Osteocyte (in vitro differentiated cells): Measurements from ENCODE around the gene ALG11. TPM values are rescaled to one million over a fixed set of nuclear protein-coding genes. Genes with fewer than 3 reads are reported as not detected.

ENCODE experiments used
- DNase-seq: peaks from one replicate; pipeline ENCODE4 v3.0.0; 2021; ENCODE audit warnings: mixed read lengths; ENCODE audit not compliant: unreplicated experiment; ENCODE audit errors: extremely low spot score
- H3K27ac Mint-ChIP-seq: one replicate; pipeline ENCODE4 v1.8.0; 2021; ENCODE audit warnings: mild to moderate bottlenecking, mixed read lengths; ENCODE audit not compliant: unreplicated experiment
- H3K27me3 Mint-ChIP-seq: one replicate; pipeline ENCODE4 v1.8.0; 2021; ENCODE audit warnings: mixed read lengths; ENCODE audit not compliant: unreplicated experiment
- H3K36me3 Mint-ChIP-seq: one replicate; pipeline ENCODE4 v1.8.0; 2021; ENCODE audit warnings: mixed read lengths; ENCODE audit not compliant: unreplicated experiment
- H3K4me1 Mint-ChIP-seq: one replicate; pipeline ENCODE4 v1.8.0; 2021; ENCODE audit warnings: mixed read lengths; ENCODE audit not compliant: unreplicated experiment
- H3K4me3 Mint-ChIP-seq: one replicate; pipeline ENCODE4 v1.8.0; 2021; ENCODE audit warnings: mild to moderate bottlenecking, moderate library complexity, mixed read lengths; ENCODE audit not compliant: unreplicated experiment
- H3K9me3 Mint-ChIP-seq: one replicate; pipeline ENCODE4 v1.8.0; 2021; ENCODE audit warnings: mixed read lengths; ENCODE audit not compliant: unreplicated experiment
- CTCF ChIP-seq: fragments of 200-600 bp; sonication (generic); IDR thresholded peaks from 2 replicates; pipeline ENCODE4 v1.5.0; 2021; ENCODE audit warnings: antibody characterized with exemption, mild to moderate bottlenecking, moderate library complexity
- total RNA-seq: library from RNA; stranded (reverse); gene quantifications from 2 replicates; pipeline ENCODE4 v1.2.1, GENCODE V29; 2021

Gene ALG11
- total RNA-seq, 1 donor from 2014 or later = 41.9 TPM

GRCh38 chr13:51998723-51999509 lies 13.3 kb upstream of the ALG11 start:
- no peak for DNase-seq
- Mint-ChIP-seq H3K4me1 (peaks cover 6% of the 10 kb centered on the region), H3K36me3 (no peaks in the 10 kb centered on the region), H3K9me3 (no peaks in the 10 kb centered on the region), H3K4me3 (no peak overlapping the region), H3K27ac (no peak overlapping the region), H3K27me3 (peaks cover 2% of the 10 kb centered on the region)
- TF ChIP-seq CTCF = no peak

- DNase-seq = no peak
- no peak overlapping the region for H3K27ac Mint-ChIP-seq
- TF ChIP-seq CTCF = no peak
- peaks cover 6% of the 10 kb centered on the region for H3K4me1 Mint-ChIP-seq
- H3K27me3 Mint-ChIP-seq = peaks cover under 1% of the 10 kb centered on the region
- no peak overlapping the region for H3K4me3 Mint-ChIP-seq
- no peaks in the 10 kb centered on the region for H3K36me3 Mint-ChIP-seq
- no peaks in the 10 kb centered on the region for H3K9me3 Mint-ChIP-seq
Observed at GRCh38 chr13:51999510-51999911, 12.7 kb upstream of the ALG11 start.

- Mint-ChIP-seq H3K9me3 (no peaks in the 10 kb centered on the region), H3K27me3 (no peaks in the 10 kb centered on the region), H3K4me1 (peaks cover 6% of the 10 kb centered on the region), H3K36me3 (no peaks in the 10 kb centered on the region), H3K4me3 (no peak overlapping the region), H3K27ac (no peak overlapping the region)
- no peak for DNase-seq
- no peak for TF ChIP-seq CTCF
Observed at GRCh38 chr13:51999921-52000320, 12.3 kb upstream of the ALG11 start.

- H3K9me3 Mint-ChIP-seq = no peaks in the 10 kb centered on the region
- H3K36me3 Mint-ChIP-seq = no peaks in the 10 kb centered on the region
- peak; percentile 63 for TF ChIP-seq CTCF
- H3K27me3 Mint-ChIP-seq = no peaks in the 10 kb centered on the region
- DNase-seq = no peak
- H3K4me1 Mint-ChIP-seq = peaks cover 6% of the 10 kb centered on the region
- no peak overlapping the region for H3K4me3 Mint-ChIP-seq
- H3K27ac Mint-ChIP-seq = no peak overlapping the region
Observed at GRCh38 chr13:52001120-52001731, 11.0 kb upstream of the ALG11 start.

GRCh38 chr13:52002361-52002760 lies 9.8 kb upstream of the ALG11 start:
- TF ChIP-seq CTCF = no peak
- Mint-ChIP-seq H3K9me3 (no peaks in the 10 kb centered on the region), H3K36me3 (no peaks in the 10 kb centered on the region), H3K27me3 (no peaks in the 10 kb centered on the region), H3K27ac (no peak overlapping the region), H3K4me3 (no peak overlapping the region), H3K4me1 (peaks cover 8% of the 10 kb centered on the region)
- DNase-seq = no peak
